ENCODE results near the gene CC2D1A.
A peak's percentile ranks its signal among the peaks of the same experiment; 100 is the strongest.
"Not testable (repeated sequence)": the region's sequence is repeated elsewhere in the genome, so short reads cannot be mapped to it uniquely, and the experiment has no call there.

The CC2D1A gene

GRCh38 chr19:13965377-13965896 lies 59.4 kb downstream of the CC2D1A start:
- Histone ChIP-seq H3K4me3 (ENCODE audit: low read depth, low read length) (no peak overlapping the region), H3K27me3 (ENCODE audit: control insufficient read depth, insufficient read depth, low read length) (peaks cover 3% of the 10 kb centered on the region; the same call in 1 of the 2 replicates), H3K27ac (ENCODE audit: low read depth, low read length) (no peak overlapping the region), H3K9me3 (ENCODE audit: control insufficient read depth, insufficient read depth, low read length) (no peaks in the 10 kb centered on the region), H3K36me3 (ENCODE audit: control insufficient read depth, insufficient read depth, low read length) (peaks cover 56% of the 10 kb centered on the region), H3K4me1 (ENCODE audit: control insufficient read depth, insufficient read depth, low read length) (no peaks in the 10 kb centered on the region), H3K9ac (ENCODE audit: low read depth, low read length) (no peak overlapping the region)

GRCh38 chr19:13965926-13966683 lies 60.1 kb downstream of the CC2D1A start:
- Histone ChIP-seq H3K4me3 (ENCODE audit: low read depth, low read length) (no peak overlapping the region), H3K27me3 (ENCODE audit: control insufficient read depth, insufficient read depth, low read length) (peaks cover 3% of the 10 kb centered on the region; the same call in 1 of the 2 replicates), H3K9me3 (ENCODE audit: control insufficient read depth, insufficient read depth, low read length) (no peaks in the 10 kb centered on the region), H3K36me3 (ENCODE audit: control insufficient read depth, insufficient read depth, low read length) (peaks cover 50% of the 10 kb centered on the region), H3K9ac (ENCODE audit: low read depth, low read length) (no peak overlapping the region), H3K27ac (ENCODE audit: low read depth, low read length) (no peak overlapping the region), H3K4me1 (ENCODE audit: control insufficient read depth, insufficient read depth, low read length) (no peaks in the 10 kb centered on the region)

DNA sequence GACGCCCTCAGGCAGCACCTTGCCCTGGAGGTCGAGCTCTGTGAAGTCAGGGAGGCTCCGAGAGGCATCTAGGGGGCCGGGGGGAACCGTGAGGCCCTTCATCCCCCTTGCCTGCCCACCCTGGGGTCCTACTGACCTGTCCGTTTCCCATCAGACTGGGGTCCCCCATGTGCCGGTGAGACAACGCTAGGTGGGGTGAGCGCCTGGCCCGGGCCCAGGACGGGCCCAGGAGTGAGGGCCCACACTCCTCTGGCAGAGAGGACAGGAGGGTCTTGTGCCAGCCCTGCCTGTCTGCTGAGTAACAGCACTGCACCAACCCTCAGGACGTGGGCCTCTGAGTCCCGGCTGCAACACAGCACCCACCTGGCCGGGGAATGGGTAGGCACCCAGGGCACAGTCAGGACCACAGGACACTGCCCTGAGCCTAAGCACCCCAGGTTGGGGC lies 60.7 kb downstream of the CC2D1A start:
- H3K9ac ChIP-seq (ENCODE audit: low read depth, low read length): no peak overlapping the region
- no peak overlapping the region for H3K27ac ChIP-seq (ENCODE audit: low read depth, low read length)
- H3K9me3 ChIP-seq (ENCODE audit: control insufficient read depth, insufficient read depth, low read length): no peaks in the 10 kb centered on the region
- H3K4me1 ChIP-seq (ENCODE audit: control insufficient read depth, insufficient read depth, low read length): no peaks in the 10 kb centered on the region
- H3K4me3 ChIP-seq (ENCODE audit: low read depth, low read length): no peak overlapping the region
- peaks cover 45% of the 10 kb centered on the region for H3K36me3 ChIP-seq (ENCODE audit: control insufficient read depth, insufficient read depth, low read length)
- peaks cover 3% of the 10 kb centered on the region; the same call in 1 of the 2 replicates for H3K27me3 ChIP-seq (ENCODE audit: control insufficient read depth, insufficient read depth, low read length)

DNA sequence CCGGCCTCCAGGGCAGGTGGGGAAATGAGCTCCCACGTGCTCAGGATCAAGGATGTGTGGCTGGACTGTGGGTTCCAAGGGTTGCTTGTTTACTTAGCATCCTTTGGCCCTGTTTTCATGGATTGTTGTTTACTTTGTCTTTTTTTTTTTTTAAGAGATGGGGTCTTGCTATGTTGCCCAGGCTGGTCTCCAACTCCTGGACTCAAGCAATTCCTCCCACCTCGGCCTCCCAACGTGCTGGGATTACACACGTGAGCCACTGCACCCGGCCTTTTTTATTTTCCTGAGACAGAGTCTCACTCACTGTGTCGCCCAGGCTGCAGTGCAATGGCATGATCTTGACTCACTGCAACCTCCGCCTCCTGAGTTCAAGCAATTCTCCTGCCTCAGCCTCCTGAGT lies 61.2 kb downstream of the CC2D1A start:
- not testable (repeated sequence) for H3K4me3 ChIP-seq (ENCODE audit: low read depth, low read length); H3K4me1 ChIP-seq (ENCODE audit: control insufficient read depth, insufficient read depth, low read length); H3K9ac ChIP-seq (ENCODE audit: low read depth, low read length); H3K27me3 ChIP-seq (ENCODE audit: control insufficient read depth, insufficient read depth, low read length); H3K27ac ChIP-seq (ENCODE audit: low read depth, low read length); H3K9me3 ChIP-seq (ENCODE audit: control insufficient read depth, insufficient read depth, low read length)
- H3K36me3 ChIP-seq (ENCODE audit: control insufficient read depth, insufficient read depth, low read length): peaks cover 45% of the 10 kb centered on the region

- H3K4me1 ChIP-seq (ENCODE audit: control insufficient read depth, insufficient read depth, low read length): no peaks in the 10 kb centered on the region
- H3K27me3 ChIP-seq (ENCODE audit: control insufficient read depth, insufficient read depth, low read length): no peaks in the 10 kb centered on the region; the same call in 1 of the 2 replicates
- peaks cover 49% of the 10 kb centered on the region for H3K36me3 ChIP-seq (ENCODE audit: control insufficient read depth, insufficient read depth, low read length)
- H3K9ac ChIP-seq (ENCODE audit: low read depth, low read length): no peak overlapping the region
- H3K27ac ChIP-seq (ENCODE audit: low read depth, low read length): no peak overlapping the region
- no peak overlapping the region for H3K4me3 ChIP-seq (ENCODE audit: low read depth, low read length)
- no peaks in the 10 kb centered on the region for H3K9me3 ChIP-seq (ENCODE audit: control insufficient read depth, insufficient read depth, low read length)
These were observed 62.5 kb downstream of the CC2D1A start for GRCh38 chr19:13968383-13968935.

- H3K9me3 ChIP-seq (ENCODE audit: control insufficient read depth, insufficient read depth, low read length): no peaks in the 10 kb centered on the region
- no peaks in the 10 kb centered on the region for H3K27me3 ChIP-seq (ENCODE audit: control insufficient read depth, insufficient read depth, low read length)
- H3K4me1 ChIP-seq (ENCODE audit: control insufficient read depth, insufficient read depth, low read length): no peaks in the 10 kb centered on the region
- H3K4me3 ChIP-seq (ENCODE audit: low read depth, low read length): no peak overlapping the region
- H3K27ac ChIP-seq (ENCODE audit: low read depth, low read length): no peak overlapping the region
- H3K9ac ChIP-seq (ENCODE audit: low read depth, low read length): no peak overlapping the region
- H3K36me3 ChIP-seq (ENCODE audit: control insufficient read depth, insufficient read depth, low read length): peaks cover 49% of the 10 kb centered on the region
These were observed 63.0 kb downstream of the CC2D1A start for GRCh38 chr19:13968999-13969398.

- Histone ChIP-seq H3K27me3 (ENCODE audit: control insufficient read depth, insufficient read depth, low read length) (no peaks in the 10 kb centered on the region), H3K36me3 (ENCODE audit: control insufficient read depth, insufficient read depth, low read length) (peaks cover 46% of the 10 kb centered on the region), H3K4me1 (ENCODE audit: control insufficient read depth, insufficient read depth, low read length) (no peaks in the 10 kb centered on the region), H3K27ac (ENCODE audit: low read depth, low read length) (no peak overlapping the region), H3K9me3 (ENCODE audit: control insufficient read depth, insufficient read depth, low read length) (no peaks in the 10 kb centered on the region), H3K4me3 (ENCODE audit: low read depth, low read length) (no peak overlapping the region), H3K9ac (ENCODE audit: low read depth, low read length) (no peak overlapping the region)
These were observed 63.9 kb downstream of the CC2D1A start for GRCh38 chr19:13969897-13970296.

DNA sequence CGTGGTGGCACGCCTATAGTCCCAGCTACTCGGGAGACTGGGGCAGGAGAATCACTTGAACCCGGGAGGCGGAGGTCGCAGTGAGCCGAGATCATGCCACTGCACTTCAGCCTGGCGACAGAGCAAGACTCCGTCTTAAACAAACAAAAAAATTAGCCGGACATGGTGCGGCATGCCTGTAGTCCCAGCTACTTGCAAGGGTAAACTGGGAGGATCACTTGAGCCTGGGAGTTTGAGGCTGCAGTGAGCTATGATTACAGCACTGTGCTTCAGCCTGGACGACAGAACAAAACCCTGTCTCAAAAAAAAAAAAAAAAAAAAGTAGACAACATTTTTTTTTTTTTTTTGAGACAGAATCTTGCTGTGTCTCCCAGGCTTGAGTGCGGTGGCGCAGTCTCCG lies 65.9 kb downstream of the CC2D1A start:
- H3K27ac ChIP-seq (ENCODE audit: low read depth, low read length); H3K4me1 ChIP-seq (ENCODE audit: control insufficient read depth, insufficient read depth, low read length); H3K27me3 ChIP-seq (ENCODE audit: control insufficient read depth, insufficient read depth, low read length); H3K9ac ChIP-seq (ENCODE audit: low read depth, low read length); H3K9me3 ChIP-seq (ENCODE audit: control insufficient read depth, insufficient read depth, low read length); H3K4me3 ChIP-seq (ENCODE audit: low read depth, low read length): not testable (repeated sequence)
- peaks cover 32% of the 10 kb centered on the region for H3K36me3 ChIP-seq (ENCODE audit: control insufficient read depth, insufficient read depth, low read length)

DNA sequence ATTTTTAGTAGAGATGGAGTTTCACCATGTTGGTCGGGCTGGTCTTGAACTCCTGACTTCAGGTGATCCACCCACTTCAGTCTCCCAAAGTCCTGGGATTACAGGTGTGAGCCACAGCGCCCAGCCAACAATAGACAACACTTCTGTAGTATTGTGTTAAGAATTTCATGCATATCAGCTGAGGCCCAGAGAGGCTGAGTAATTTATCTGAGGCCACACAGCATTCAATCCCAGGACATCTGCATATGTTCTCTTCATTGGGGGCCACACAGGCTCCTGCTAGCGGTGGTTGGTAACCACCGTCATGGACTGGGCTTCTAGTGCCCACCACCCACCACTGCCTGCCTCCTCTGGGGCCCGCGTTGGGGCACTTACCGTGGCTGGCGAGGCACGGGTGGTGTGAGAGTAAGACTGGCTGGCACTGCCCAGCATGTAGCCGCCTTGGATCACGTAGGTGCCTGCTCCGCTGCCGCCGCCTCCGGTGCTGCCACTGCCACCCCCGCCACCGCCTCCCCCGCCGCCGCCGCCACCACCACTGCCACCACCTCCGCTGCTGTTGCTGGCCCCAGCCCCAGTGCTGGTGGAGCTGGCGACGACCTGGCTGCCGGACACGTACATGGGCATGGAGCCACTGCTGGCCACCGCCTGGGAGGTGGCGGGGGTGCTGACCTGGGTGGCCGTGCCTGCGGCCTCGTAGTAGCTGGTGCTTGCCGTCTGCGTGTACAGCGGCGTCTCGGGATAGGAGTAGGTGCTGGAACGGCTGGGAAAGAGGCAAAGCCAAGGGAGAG lies 66.6 kb downstream of the CC2D1A start:
- Histone ChIP-seq H3K9ac (ENCODE audit: low read depth, low read length) (no peak overlapping the region), H3K27me3 (ENCODE audit: control insufficient read depth, insufficient read depth, low read length) (no peaks in the 10 kb centered on the region), H3K4me3 (ENCODE audit: low read depth, low read length) (no peak overlapping the region), H3K9me3 (ENCODE audit: control insufficient read depth, insufficient read depth, low read length) (no peaks in the 10 kb centered on the region), H3K36me3 (ENCODE audit: control insufficient read depth, insufficient read depth, low read length) (peaks cover 27% of the 10 kb centered on the region), H3K4me1 (ENCODE audit: control insufficient read depth, insufficient read depth, low read length) (no peaks in the 10 kb centered on the region), H3K27ac (ENCODE audit: low read depth, low read length) (no peak overlapping the region)

DNA sequence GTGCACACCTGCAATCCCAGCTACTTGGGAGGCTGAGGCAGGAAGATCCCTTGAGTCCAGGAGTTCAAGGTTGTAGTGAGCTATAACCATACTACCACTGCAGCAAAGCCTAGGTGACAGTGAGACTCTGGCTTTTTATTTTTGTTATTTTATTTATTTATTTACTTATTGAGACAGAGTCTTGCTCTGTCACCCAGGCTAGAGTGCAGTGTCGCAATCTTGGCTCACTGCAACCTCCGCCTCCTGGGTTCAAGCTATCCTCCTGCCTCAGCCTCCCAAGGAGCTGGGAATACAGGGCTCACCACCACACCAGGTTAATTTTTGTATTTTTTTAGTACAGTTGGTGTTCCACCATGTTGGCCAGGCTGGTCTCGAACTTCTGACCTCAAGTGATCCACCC lies 67.5 kb downstream of the CC2D1A start:
- H3K9me3 ChIP-seq (ENCODE audit: control insufficient read depth, insufficient read depth, low read length); H3K27me3 ChIP-seq (ENCODE audit: control insufficient read depth, insufficient read depth, low read length); H3K27ac ChIP-seq (ENCODE audit: low read depth, low read length); H3K9ac ChIP-seq (ENCODE audit: low read depth, low read length); H3K4me1 ChIP-seq (ENCODE audit: control insufficient read depth, insufficient read depth, low read length); H3K4me3 ChIP-seq (ENCODE audit: low read depth, low read length): not testable (repeated sequence)
- peaks cover 18% of the 10 kb centered on the region for H3K36me3 ChIP-seq (ENCODE audit: control insufficient read depth, insufficient read depth, low read length)

- Histone ChIP-seq H3K9me3 (ENCODE audit: control insufficient read depth, insufficient read depth, low read length) (no peaks in the 10 kb centered on the region), H3K9ac (ENCODE audit: low read depth, low read length) (no peak overlapping the region), H3K27me3 (ENCODE audit: control insufficient read depth, insufficient read depth, low read length) (no peaks in the 10 kb centered on the region), H3K27ac (ENCODE audit: low read depth, low read length) (peak overlapping the region; percentile 43), H3K4me1 (ENCODE audit: control insufficient read depth, insufficient read depth, low read length) (peaks cover 5% of the 10 kb centered on the region), H3K36me3 (ENCODE audit: control insufficient read depth, insufficient read depth, low read length) (peaks cover 13% of the 10 kb centered on the region), H3K4me3 (ENCODE audit: low read depth, low read length) (no peak overlapping the region)
These were observed 68.1 kb downstream of the CC2D1A start for GRCh38 chr19:13974073-13974472.
